Measurements from ENCODE around the gene SEC11C. TPM values are rescaled to one million over a fixed set of nuclear protein-coding genes. Genes with fewer than 3 reads are reported as not detected.

SEC11C gene
- 26.7 and 53.4 TPM in 2 replicates for total RNA-seq (ENCODE audit: low replicate concordance)

- Mint-ChIP-seq H3K4me1 (peaks cover 22% of the 10 kb centered on the region), H3K4me3 (peak within 1 kb of the TSS; percentile 95), H3K27ac (peak within 1 kb of the TSS; percentile 96), H3K9me3 (no peaks in the 10 kb centered on the region), H3K36me3 (no peaks in the 10 kb centered on the region), H3K27me3 (ENCODE audit: insufficient read depth, low read depth) (peaks cover 6% of the 10 kb centered on the region)
- TF ChIP-seq, protein P1, sequence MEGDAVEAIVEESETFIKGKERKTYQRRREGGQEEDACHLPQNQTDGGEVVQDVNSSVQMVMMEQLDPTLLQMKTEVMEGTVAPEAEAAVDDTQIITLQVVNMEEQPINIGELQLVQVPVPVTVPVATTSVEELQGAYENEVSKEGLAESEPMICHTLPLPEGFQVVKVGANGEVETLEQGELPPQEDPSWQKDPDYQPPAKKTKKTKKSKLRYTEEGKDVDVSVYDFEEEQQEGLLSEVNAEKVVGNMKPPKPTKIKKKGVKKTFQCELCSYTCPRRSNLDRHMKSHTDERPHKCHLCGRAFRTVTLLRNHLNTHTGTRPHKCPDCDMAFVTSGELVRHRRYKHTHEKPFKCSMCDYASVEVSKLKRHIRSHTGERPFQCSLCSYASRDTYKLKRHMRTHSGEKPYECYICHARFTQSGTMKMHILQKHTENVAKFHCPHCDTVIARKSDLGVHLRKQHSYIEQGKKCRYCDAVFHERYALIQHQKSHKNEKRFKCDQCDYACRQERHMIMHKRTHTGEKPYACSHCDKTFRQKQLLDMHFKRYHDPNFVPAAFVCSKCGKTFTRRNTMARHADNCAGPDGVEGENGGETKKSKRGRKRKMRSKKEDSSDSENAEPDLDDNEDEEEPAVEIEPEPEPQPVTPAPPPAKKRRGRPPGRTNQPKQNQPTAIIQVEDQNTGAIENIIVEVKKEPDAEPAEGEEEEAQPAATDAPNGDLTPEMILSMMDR (IDR thresholded peaks at IDR 0.05): no peak
- TF ChIP-seq EZH2phosphoT487 (IDR thresholded peaks at IDR 0.05) (no peak), EZH2 (IDR thresholded peaks at IDR 0.05) (no peak)
- Histone ChIP-seq H3K27ac (no peak within 1 kb of the TSS), H3K36me3 (no peaks in the 10 kb centered on the region), H3K27me3 (peaks cover 32% of the 10 kb centered on the region), H3K4me2 (peak within 1 kb of the TSS; percentile 88), H3F3A (ENCODE audit: low read depth) (no peaks in the 10 kb centered on the region), H2AFZ (replicated peaks) (peak within 1 kb of the TSS; percentile 96), H3K4me1 (peaks cover 14% of the 10 kb centered on the region), H3K4me3 (peak within 1 kb of the TSS; percentile 74), H3K9me3 (ENCODE audit: low read depth) (no peaks in the 10 kb centered on the region), H3K79me2 (ENCODE audit: low read depth) (peaks cover 32% of the 10 kb centered on the region), H4K20me1 (ENCODE audit: low read depth) (peaks cover 10% of the 10 kb centered on the region), H3K9ac (peak within 1 kb of the TSS; percentile 10)
- peak; percentile 98 for DNase-seq (ENCODE audit: low spot score)
These were observed at the start of gene SEC11C for GRCh38 chr18:59139615-59140301. SEC11C (plus strand) TSS chr18:59139884; CDS start chr18:59139949, 65 bp downstream.

- no peaks in the 10 kb centered on the region for H3K9me3 Mint-ChIP-seq
- peak overlapping the region; percentile 57 for H2AFZ ChIP-seq (replicated peaks)
- H3K4me2 ChIP-seq: no peak overlapping the region
These were observed 48.6 kb upstream of the SEC11C start for GRCh38 chr18:59090966-59091603.

GRCh38 chr18:59093668-59094067 lies 46.0 kb upstream of the SEC11C start:
- Mint-ChIP-seq H3K27ac (no peak overlapping the region), H3K36me3 (no peaks in the 10 kb centered on the region), H3K27me3 (ENCODE audit: insufficient read depth, low read depth) (peaks cover 4% of the 10 kb centered on the region), H3K4me3 (no peak overlapping the region), H3K4me1 (no peaks in the 10 kb centered on the region), H3K9me3 (no peaks in the 10 kb centered on the region)
- Histone ChIP-seq H3K4me3 (no peak overlapping the region), H3K36me3 (no peaks in the 10 kb centered on the region), H3K79me2 (ENCODE audit: low read depth) (no peaks in the 10 kb centered on the region), H3K27ac (no peak overlapping the region), H3K4me2 (no peak overlapping the region), H3K9ac (no peak overlapping the region), H2AFZ (replicated peaks) (no peak overlapping the region), H4K20me1 (ENCODE audit: low read depth) (no peaks in the 10 kb centered on the region), H3K9me3 (ENCODE audit: low read depth) (no peaks in the 10 kb centered on the region), H3K27me3 (no peaks in the 10 kb centered on the region), H3K4me1 (peaks cover 7% of the 10 kb centered on the region), H3F3A (ENCODE audit: low read depth) (peaks cover 7% of the 10 kb centered on the region)
- TF ChIP-seq EZH2 (IDR thresholded peaks at IDR 0.05) (no peak), EZH2phosphoT487 (IDR thresholded peaks at IDR 0.05) (no peak)
- TF ChIP-seq, protein P1 (IDR thresholded peaks at IDR 0.05): no peak
- DNase-seq (ENCODE audit: low spot score): no peak

More at GRCh38 chr18:59090966-59091603, 48.6 kb upstream of the SEC11C start:
- peaks cover 4% of the 10 kb centered on the region for H3K27me3 Mint-ChIP-seq (ENCODE audit: insufficient read depth, low read depth)
- Histone ChIP-seq H3K36me3 (no peaks in the 10 kb centered on the region), H3K9ac (no peak overlapping the region), H3K79me2 (ENCODE audit: low read depth) (no peaks in the 10 kb centered on the region), H4K20me1 (ENCODE audit: low read depth) (no peaks in the 10 kb centered on the region), H3K27me3 (no peaks in the 10 kb centered on the region), H3K4me1 (peaks cover 1% of the 10 kb centered on the region), H3K4me3 (no peak overlapping the region), H3F3A (ENCODE audit: low read depth) (peaks cover 1% of the 10 kb centered on the region), H3K27ac (no peak overlapping the region), H3K9me3 (ENCODE audit: low read depth) (no peaks in the 10 kb centered on the region)
- no peak for TF ChIP-seq EZH2 (IDR thresholded peaks at IDR 0.05)
- no peak for TF ChIP-seq EZH2phosphoT487 (IDR thresholded peaks at IDR 0.05)
- TF ChIP-seq, protein P1 (IDR thresholded peaks at IDR 0.05): no peak
- H3K4me3 Mint-ChIP-seq: no peak overlapping the region
- H3K36me3 Mint-ChIP-seq: no peaks in the 10 kb centered on the region
- H3K4me1 Mint-ChIP-seq: no peaks in the 10 kb centered on the region
- H3K27ac Mint-ChIP-seq: no peak overlapping the region
- no peak for DNase-seq (ENCODE audit: low spot score)

All from neural progenitor cell (in vitro differentiated cells).